NOMO-1 treated with dmso at 0.1 percent for 144 hours (cell line): Measurements from ENCODE around the gene RGN.
"Not testable (repeated sequence)": the region's sequence is repeated elsewhere in the genome, so short reads cannot be mapped to it uniquely, and the experiment has no call there.

Experiments
- DNase-seq: peaks from one replicate; lab custom pipeline; 2025; ENCODE audit not compliant: unreplicated experiment; lab: John Stamatoyannopoulos, UW

The RGN gene

GRCh38 chrX:47116551-47117110, 38.4 kb downstream of the RGN start:
- not testable (repeated sequence) for DNase-seq

GRCh38 chrX:47124466-47124865, 46.2 kb downstream of the RGN start:
- DNase-seq, result not testable (repeated sequence)

GRCh38 chrX:47129157-47129898, 51.1 kb downstream of the RGN start:
- peak; percentile 84 for DNase-seq

- DNase-seq, result no peak
These were observed 51.7 kb downstream of the RGN start for GRCh38 chrX:47129899-47130358.

- DNase-seq, result no peak
These were observed 55.2 kb downstream of the RGN start for GRCh38 chrX:47133493-47133892.

GRCh38 chrX:47135650-47136049, 57.4 kb downstream of the RGN start:
- DNase-seq, result not testable (repeated sequence)

GRCh38 chrX:47138171-47138570, 59.9 kb downstream of the RGN start:
- no peak for DNase-seq
